Dendritic cell treated with granulocyte-macrophage colony-stimulating factor and Interleukin-4, amounts not matched to agents 40 ng/mL and 50 ng/mL, for 4 days (primary cell): Measurements from ENCODE around the gene MIA.
A peak's percentile ranks its signal among the peaks of the same experiment; 100 is the strongest.

Source experiments
- H3K27ac Mint-ChIP-seq: one replicate; pipeline ENCODE4 v1.8.0; 2022; ENCODE audit warnings: mild to moderate bottlenecking, mixed read lengths
- H3K27me3 Mint-ChIP-seq: one replicate; pipeline ENCODE4 v1.8.0; 2022; ENCODE audit warnings: mild to moderate bottlenecking, mixed read lengths
- H3K36me3 Mint-ChIP-seq: one replicate; pipeline ENCODE4 v1.8.0; 2022; ENCODE audit warnings: low read depth, mixed read lengths
- H3K4me1 Mint-ChIP-seq: one replicate; pipeline ENCODE4 v1.8.0; 2022; ENCODE audit warnings: low read depth, mixed read lengths
- H3K4me3 Mint-ChIP-seq: one replicate; pipeline ENCODE4 v1.8.0; 2022; ENCODE audit warnings: mild to moderate bottlenecking, moderate library complexity, mixed read lengths
- H3K9me3 Mint-ChIP-seq: one replicate; pipeline ENCODE4 v1.8.0; 2022; ENCODE audit warnings: mixed read lengths
- intact Hi-C: fragments of 100-400 bp; cut with micrococcal nuclease; formaldehyde crosslinking; loops from one replicate; pipeline ENCODE4 v1.15.0; 2022

Gene MIA

GRCh38 chr19:40799558-40800338, 24.4 kb downstream of the MIA start:
- Mint-ChIP-seq H3K27ac (peak overlapping the region; percentile 93), H3K36me3 (peaks cover 94% of the 10 kb centered on the region), H3K27me3 (no peaks in the 10 kb centered on the region), H3K4me1 (peaks cover 78% of the 10 kb centered on the region), H3K9me3 (no peaks in the 10 kb centered on the region), H3K4me3 (peak overlapping the region; percentile 86)
- intact Hi-C loops: loop anchor here (2.0 to 10.0 kb wide), 2 partner anchors 49 to 955 kb away; partner anchors contain the start of genes ACTMAP, FBL and SNRPA

GRCh38 chr19:40800339-40800996, 25.1 kb downstream of the MIA start:
- intact Hi-C loops: no loop called here

GRCh38 chr19:40800997-40801377, 25.7 kb downstream of the MIA start:
- peak overlapping the region; percentile 93 for H3K27ac Mint-ChIP-seq
- no peaks in the 10 kb centered on the region for H3K27me3 Mint-ChIP-seq
- intact Hi-C loops: no loop called here
- peaks cover 96% of the 10 kb centered on the region for H3K36me3 Mint-ChIP-seq
- H3K4me3 Mint-ChIP-seq: peak overlapping the region; percentile 86
- H3K9me3 Mint-ChIP-seq: no peaks in the 10 kb centered on the region
- H3K4me1 Mint-ChIP-seq: peaks cover 90% of the 10 kb centered on the region

More at GRCh38 chr19:40800339-40800996, 25.1 kb downstream of the MIA start:
- Mint-ChIP-seq H3K4me3 (peak overlapping the region; percentile 86), H3K4me1 (peaks cover 85% of the 10 kb centered on the region), H3K27me3 (no peaks in the 10 kb centered on the region), H3K27ac (peak overlapping the region; percentile 93), H3K36me3 (peaks cover 95% of the 10 kb centered on the region), H3K9me3 (no peaks in the 10 kb centered on the region)

- H3K27ac Mint-ChIP-seq: peak overlapping the region; percentile 93
- peaks cover 96% of the 10 kb centered on the region for H3K36me3 Mint-ChIP-seq
- intact Hi-C loops: no loop called here
Measured at GRCh38 chr19:40801426-40802299, 26.3 kb downstream of the MIA start.

GRCh38 chr19:40802300-40803169, 27.2 kb downstream of the MIA start:
- intact Hi-C loops: no loop called here
- Mint-ChIP-seq H3K4me1 (peaks cover 90% of the 10 kb centered on the region), H3K27me3 (no peaks in the 10 kb centered on the region), H3K4me3 (peak overlapping the region; percentile 86), H3K27ac (peak overlapping the region; percentile 93), H3K36me3 (peaks cover 96% of the 10 kb centered on the region), H3K9me3 (no peaks in the 10 kb centered on the region)

More at GRCh38 chr19:40801426-40802299, 26.3 kb downstream of the MIA start:
- Mint-ChIP-seq H3K27me3 (no peaks in the 10 kb centered on the region), H3K9me3 (no peaks in the 10 kb centered on the region), H3K4me3 (peak overlapping the region; percentile 86), H3K4me1 (peaks cover 90% of the 10 kb centered on the region)

- Mint-ChIP-seq H3K27ac (peak overlapping the region; percentile 93), H3K36me3 (peaks cover 96% of the 10 kb centered on the region), H3K4me1 (peaks cover 90% of the 10 kb centered on the region)
Measured at GRCh38 chr19:40803170-40803856, 28.0 kb downstream of the MIA start.

GRCh38 chr19:40803857-40804782, 28.8 kb downstream of the MIA start:
- Mint-ChIP-seq H3K4me1 (peaks cover 92% of the 10 kb centered on the region), H3K27ac (peak overlapping the region; percentile 93), H3K9me3 (no peaks in the 10 kb centered on the region), H3K4me3 (peak overlapping the region; percentile 86), H3K27me3 (no peaks in the 10 kb centered on the region), H3K36me3 (peaks cover 100% of the 10 kb centered on the region)
- intact Hi-C loops: no loop called here

More at GRCh38 chr19:40803170-40803856, 28.0 kb downstream of the MIA start:
- Mint-ChIP-seq H3K9me3 (no peaks in the 10 kb centered on the region), H3K4me3 (peak overlapping the region; percentile 86), H3K27me3 (no peaks in the 10 kb centered on the region)
- intact Hi-C loops: no loop called here

- Mint-ChIP-seq H3K9me3 (no peaks in the 10 kb centered on the region), H3K4me1 (peaks cover 99% of the 10 kb centered on the region), H3K36me3 (peaks cover 100% of the 10 kb centered on the region), H3K4me3 (no peak overlapping the region), H3K27ac (peak overlapping the region; percentile 63), H3K27me3 (no peaks in the 10 kb centered on the region)
- intact Hi-C loops: no loop called here
Measured at GRCh38 chr19:40804783-40805242, 29.5 kb downstream of the MIA start.

- Mint-ChIP-seq H3K9me3 (no peaks in the 10 kb centered on the region), H3K36me3 (peaks cover 97% of the 10 kb centered on the region), H3K4me1 (peaks cover 99% of the 10 kb centered on the region), H3K27me3 (no peaks in the 10 kb centered on the region), H3K27ac (peak overlapping the region; percentile 63), H3K4me3 (no peak overlapping the region)
- intact Hi-C loops: no loop called here
Measured at GRCh38 chr19:40805258-40805868, 30.0 kb downstream of the MIA start.

- H3K27ac Mint-ChIP-seq: peak overlapping the region; percentile 52
- intact Hi-C loops: no loop called here
- H3K9me3 Mint-ChIP-seq: no peaks in the 10 kb centered on the region
- H3K27me3 Mint-ChIP-seq: peaks cover 3% of the 10 kb centered on the region
- peak overlapping the region; percentile 58 for H3K4me3 Mint-ChIP-seq
- H3K36me3 Mint-ChIP-seq: peaks cover 90% of the 10 kb centered on the region
- peaks cover 97% of the 10 kb centered on the region for H3K4me1 Mint-ChIP-seq
Measured at GRCh38 chr19:40806423-40807146, 31.3 kb downstream of the MIA start.
